HG03520 (cell line): ENCODE measurements around the gene PTPRA.
"Not testable (repeated sequence)": the region's sequence is repeated elsewhere in the genome, so short reads cannot be mapped to it uniquely, and the experiment has no call there.

Experiments
- ATAC-seq: cut with Tn5 transposase; IDR thresholded peaks from one replicate; pipeline ENCODE4 v1.9.1; 2021; ENCODE audit warnings: mild to moderate bottlenecking, moderate library complexity; ENCODE audit not compliant: unreplicated experiment

The PTPRA gene

GRCh38 chr20:3067139-3068014 is 194.1 kb downstream of the PTPRA start:
- no peak for ATAC-seq

- ATAC-seq: no peak
These were observed 194.8 kb downstream of the PTPRA start for GRCh38 chr20:3068075-3068474.

GRCh38 chr20:3068986-3069900 is 196.0 kb downstream of the PTPRA start:
- no peak for ATAC-seq

GRCh38 chr20:3070725-3071124 is 197.4 kb downstream of the PTPRA start:
- no peak for ATAC-seq

- no peak for ATAC-seq
These were observed 198.0 kb downstream of the PTPRA start for GRCh38 chr20:3071266-3071609.

- no peak for ATAC-seq
These were observed 198.6 kb downstream of the PTPRA start, which contains the start of gene OXT for GRCh38 chr20:3071610-3072529. Gene OXT, plus strand, starts transcription at chr20:3071620. Its CDS starts 36 bp downstream, at chr20:3071656.

- ATAC-seq: no peak
These were observed 199.4 kb downstream of the PTPRA start for GRCh38 chr20:3072530-3073250.

GRCh38 chr20:3073251-3073643 is 200.0 kb downstream of the PTPRA start:
- ATAC-seq: not testable (repeated sequence)

- ATAC-seq: no peak
These were observed 201.5 kb downstream of the PTPRA start for GRCh38 chr20:3074812-3075211.

GRCh38 chr20:3075315-3075714 is 202.0 kb downstream of the PTPRA start:
- not testable (repeated sequence) for ATAC-seq

GRCh38 chr20:3077618-3078134 is 204.4 kb downstream of the PTPRA start:
- ATAC-seq: no peak

GRCh38 chr20:3080939-3081388 is 207.7 kb downstream of the PTPRA start:
- no peak for ATAC-seq

- ATAC-seq: no peak
These were observed 208.4 kb downstream of the PTPRA start for GRCh38 chr20:3081641-3082040.

- no peak for ATAC-seq
These were observed 209.1 kb downstream of the PTPRA start for GRCh38 chr20:3082306-3082951.

GRCh38 chr20:3082955-3083952 is 210.0 kb downstream of the PTPRA start:
- ATAC-seq: no peak

GRCh38 chr20:3084283-3084985 is 211.2 kb downstream of the PTPRA start, which contains the start of gene AVP:
Gene AVP, minus strand, starts transcription at chr20:3084724. Its CDS starts 50 bp downstream, at chr20:3084674.
- no peak for ATAC-seq

GRCh38 chr20:3084986-3085360 is 211.7 kb downstream of the PTPRA start:
- no peak for ATAC-seq
